GM18870 (cell line): ENCODE data around the gene C17orf107.
"Not testable (repeated sequence)": the region's sequence is repeated elsewhere in the genome, so short reads cannot be mapped to it uniquely, and the experiment has no call there.

Experiments used
- ATAC-seq: cut with Tn5 transposase; IDR thresholded peaks from one replicate; pipeline ENCODE4 v1.9.1; 2021; ENCODE audit warnings: moderate library complexity; ENCODE audit not compliant: unreplicated experiment

C17orf107 gene

DNA sequence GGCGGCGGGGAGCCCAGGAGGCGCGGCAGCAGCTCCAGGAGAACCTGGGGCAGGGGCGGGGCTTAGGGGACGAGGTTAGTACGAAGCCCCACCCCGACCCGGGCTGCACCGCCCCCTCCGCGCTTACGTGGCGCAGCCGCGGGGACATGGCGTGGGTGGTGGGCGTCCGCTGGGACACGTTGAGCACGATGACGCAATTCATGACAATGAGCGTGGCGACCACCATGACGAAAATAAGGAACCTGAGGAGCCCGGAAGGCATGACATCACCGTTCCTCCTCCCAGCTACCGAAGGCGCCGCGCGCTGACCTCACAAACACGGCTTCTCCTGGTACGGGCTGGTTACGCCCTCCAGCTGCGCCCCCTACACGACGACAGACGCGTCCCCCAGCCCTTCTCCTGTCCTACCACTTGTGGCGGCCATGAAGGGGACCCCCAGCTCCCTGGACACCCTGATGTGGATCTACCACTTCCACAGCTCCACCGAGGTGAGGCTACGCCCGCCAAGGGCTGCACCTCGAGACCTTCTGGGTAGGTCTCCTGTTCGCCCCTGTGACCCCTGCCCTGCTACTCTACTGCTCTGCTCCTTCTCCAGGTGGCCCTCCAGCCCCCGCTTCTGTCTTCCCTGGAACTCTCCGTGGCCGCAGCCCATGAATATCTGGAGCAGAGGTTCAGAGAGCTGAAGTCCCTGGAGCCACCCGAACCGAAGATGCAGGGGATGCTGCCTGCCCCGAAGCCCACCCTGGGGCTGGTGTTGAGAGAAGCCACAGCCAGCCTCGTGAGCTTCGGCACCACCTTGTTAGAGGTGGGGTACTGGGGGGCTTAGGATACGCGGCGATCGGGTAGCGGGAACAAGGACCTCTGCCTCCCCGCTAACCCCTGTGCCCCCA, at the start of gene C17orf107:
Gene C17orf107, plus strand, starts transcription at position 196 of the 890 bp plus-strand sequence. Its CDS starts 227 bp downstream, at position 423.
- no peak for ATAC-seq

GRCh38 chr17:4850246-4850645, 49.1 kb upstream of the C17orf107 start:
- no peak for ATAC-seq

DNA sequence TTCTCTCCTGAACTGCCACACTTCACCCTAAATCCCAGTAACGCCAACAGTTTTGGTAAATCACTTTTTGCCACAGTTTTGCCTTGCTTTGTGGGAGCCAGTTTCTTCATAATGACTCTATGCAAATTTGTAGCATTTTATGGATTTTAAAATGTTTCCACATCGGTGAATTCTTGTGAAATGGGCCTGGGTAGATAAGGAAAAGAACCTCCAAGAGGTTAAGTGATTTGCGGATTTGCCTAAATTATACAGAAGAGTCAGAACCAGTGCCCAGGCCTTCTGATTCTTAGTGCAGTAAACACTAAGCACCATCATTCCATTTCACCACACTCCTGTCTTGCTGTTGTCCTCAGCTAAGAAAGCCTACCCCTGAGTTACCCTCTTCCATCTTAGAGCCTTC, 48.3 kb upstream of the C17orf107 start:
- no peak for ATAC-seq

- no peak for ATAC-seq
These were observed 46.6 kb upstream of the C17orf107 start for GRCh38 chr17:4852567-4853207.

DNA sequence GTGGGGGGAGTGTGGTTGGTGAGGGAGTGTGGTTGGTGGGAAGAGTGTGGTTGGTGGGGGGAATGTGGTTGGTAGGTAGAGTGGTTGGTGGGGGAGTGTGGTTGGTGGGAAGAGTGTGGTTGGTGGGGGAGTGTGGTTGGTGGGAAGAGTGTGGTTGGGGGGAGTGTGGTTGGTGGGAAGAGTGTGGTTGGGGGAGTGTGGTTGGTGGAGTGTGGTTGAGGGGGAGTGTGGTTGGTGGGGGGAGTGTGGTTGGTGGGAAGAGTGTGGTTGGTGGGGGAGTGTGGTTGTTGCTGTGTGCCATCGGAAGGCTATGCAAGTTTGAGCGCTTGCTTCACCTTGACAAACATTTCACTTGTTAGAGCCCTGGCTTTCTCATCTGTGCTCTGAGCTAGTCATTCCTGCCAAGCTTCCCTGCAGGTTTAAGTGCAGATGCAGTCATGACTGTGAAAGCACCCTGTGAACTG, 46.1 kb upstream of the C17orf107 start:
- no peak for ATAC-seq

GRCh38 chr17:4854111-4854681, 45.1 kb upstream of the C17orf107 start:
- ATAC-seq, result no peak

GRCh38 chr17:4856271-4856936, 42.9 kb upstream of the C17orf107 start:
- no peak for ATAC-seq

DNA sequence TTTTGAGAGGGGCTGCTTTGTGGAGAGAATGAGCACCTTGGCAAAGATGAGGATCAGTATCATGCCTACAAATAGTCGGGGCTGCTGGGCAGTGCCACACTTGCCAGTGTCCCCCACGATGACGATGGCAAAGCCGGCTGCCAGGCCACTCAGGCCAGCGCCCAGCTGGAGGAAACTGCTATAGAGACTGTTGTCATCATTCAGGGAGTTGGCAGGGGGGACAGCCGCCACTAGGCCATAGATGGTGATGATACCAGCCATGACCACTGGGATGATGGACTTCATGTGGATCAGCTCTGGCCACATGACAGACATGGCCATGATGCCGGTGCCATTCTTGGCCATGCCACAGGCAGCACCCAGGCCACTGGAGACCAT, 42.4 kb upstream of the C17orf107 start:
- no peak for ATAC-seq

DNA sequence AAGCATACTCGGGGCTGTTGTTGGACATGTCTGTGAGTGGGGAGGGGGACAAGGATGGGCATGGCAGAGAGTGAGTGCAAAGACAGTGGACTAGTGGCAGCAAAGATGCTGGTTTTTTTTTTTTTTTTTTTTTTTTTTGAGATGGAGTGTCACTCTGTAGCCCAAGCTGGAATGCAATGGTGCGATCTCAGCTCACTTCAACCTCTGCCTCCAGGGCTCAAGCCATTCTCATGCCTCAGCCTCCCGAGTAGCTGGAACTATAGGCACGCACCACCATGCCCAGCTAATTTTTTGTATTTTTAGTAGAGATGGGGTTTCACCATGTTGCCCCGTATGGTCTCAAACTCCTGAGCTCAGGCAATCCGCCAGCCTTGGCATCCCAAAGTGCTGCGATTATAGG, 42.0 kb upstream of the C17orf107 start:
- not testable (repeated sequence) for ATAC-seq

- ATAC-seq, result no peak
These were observed 41.1 kb upstream of the C17orf107 start for GRCh38 chr17:4858068-4858881.

DNA sequence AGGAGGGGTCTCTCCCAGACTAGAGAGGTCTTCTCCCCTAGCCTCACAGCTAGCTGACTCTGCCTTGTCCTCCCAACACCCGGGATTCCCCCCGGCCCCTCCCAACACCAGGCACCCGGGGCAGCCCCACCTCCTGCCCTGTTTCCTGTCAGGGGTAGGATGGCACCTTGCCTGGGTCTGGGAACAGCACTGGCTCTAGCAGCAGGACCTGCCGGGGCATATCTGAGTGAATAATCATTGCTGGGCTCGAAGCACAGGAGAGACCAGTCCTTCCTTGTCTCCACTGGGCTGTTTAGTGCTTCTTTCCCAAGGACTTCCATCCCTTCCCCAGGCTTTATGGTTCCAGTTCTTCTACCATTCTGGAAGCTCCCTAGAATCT, 40.5 kb upstream of the C17orf107 start:
- ATAC-seq, result no peak

DNA sequence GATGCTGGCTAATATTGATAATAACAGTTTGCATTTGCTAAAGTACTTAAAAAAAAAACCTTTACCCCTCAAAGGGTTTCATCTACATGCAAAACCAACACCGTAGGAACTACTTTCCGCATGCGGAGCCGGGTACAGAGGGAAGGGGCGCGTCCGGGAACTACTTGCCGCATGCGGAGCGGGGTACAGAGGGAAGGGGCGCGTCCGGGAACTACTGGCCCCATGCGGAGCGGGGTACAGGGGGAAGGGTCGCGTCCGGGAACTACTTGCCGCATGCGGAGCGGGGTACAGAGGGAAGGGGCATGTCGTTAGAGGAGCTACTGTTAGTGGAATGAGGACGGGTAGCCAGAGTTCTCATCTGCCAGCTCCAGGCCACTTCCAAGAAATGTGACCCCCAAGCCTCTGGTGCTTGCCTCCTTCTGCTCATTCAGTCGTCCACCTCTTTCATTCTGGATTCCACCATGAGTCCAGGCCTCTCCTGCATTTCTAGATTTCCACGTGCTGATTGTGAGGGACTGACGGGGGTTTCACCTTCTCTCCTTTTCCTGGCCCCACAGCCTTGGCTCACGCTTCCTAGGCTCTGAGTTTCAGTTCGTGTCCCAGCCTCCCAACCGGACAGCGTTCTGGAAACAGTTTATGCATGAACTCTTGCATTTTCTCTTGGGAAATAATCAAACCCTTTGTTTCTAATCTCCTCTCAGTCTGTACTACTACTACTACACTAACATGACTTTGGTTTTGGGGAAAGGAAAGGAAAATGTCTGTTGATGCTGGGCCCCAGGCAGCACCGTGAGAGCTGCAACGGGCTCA, 39.3 kb upstream of the C17orf107 start:
- ATAC-seq, result no peak

GRCh38 chr17:4860651-4861050, 38.7 kb upstream of the C17orf107 start:
- no peak for ATAC-seq

- ATAC-seq, result no peak
These were observed 38.3 kb upstream of the C17orf107 start for GRCh38 chr17:4861052-4861451.

DNA sequence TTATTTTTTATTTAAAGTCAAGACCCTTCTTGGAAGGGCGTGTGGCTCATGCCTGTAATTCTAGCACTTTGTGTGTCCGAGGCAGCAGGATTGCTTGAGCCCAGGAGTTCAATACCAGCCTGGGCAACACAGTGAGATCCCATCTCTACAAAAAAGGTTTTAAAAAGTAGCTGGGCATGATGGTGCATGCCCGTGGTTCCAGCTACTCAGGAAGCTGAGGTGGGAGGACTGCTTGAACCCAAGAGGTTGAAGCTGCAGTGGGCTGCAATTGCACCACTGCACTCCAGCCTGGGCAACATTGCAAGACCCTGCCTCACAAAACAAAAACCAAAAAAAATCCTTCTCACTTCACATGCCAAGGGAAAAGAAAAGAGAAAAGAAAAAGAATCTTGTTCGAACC, 36.6 kb upstream of the C17orf107 start:
- no peak for ATAC-seq

GRCh38 chr17:4863321-4863720, 36.0 kb upstream of the C17orf107 start:
- ATAC-seq, result no peak

- not testable (repeated sequence) for ATAC-seq
These were observed 31.8 kb upstream of the C17orf107 start for GRCh38 chr17:4867535-4867934.

- ATAC-seq, result not testable (repeated sequence)
These were observed 30.0 kb upstream of the C17orf107 start for GRCh38 chr17:4869058-4869998.

- no peak for ATAC-seq
These were observed 28.5 kb upstream of the C17orf107 start for GRCh38 chr17:4870855-4871254.
